MG63 (cell line): ENCODE results near the gene OR14A16. TPM values are rescaled to one million over a fixed set of nuclear protein-coding genes. Genes with fewer than 3 reads are reported as not detected.

Experiments
- DNase-seq: peaks from one replicate; pipeline ENCODE4 v3.0.0-alpha.2; 2020
- H3K27me3 ChIP-seq: fragments of 250-450 bp; sonication (Bioruptor Pico); 2 replicates; pipeline ENCODE4 v1.5.1; 2020; ENCODE audit warnings: mild to moderate bottlenecking, moderate library complexity
- H3K36me3 ChIP-seq: fragments of 250-450 bp; sonication (Bioruptor Pico); 2 replicates; pipeline ENCODE4 v1.5.1; 2020; ENCODE audit warnings: mild to moderate bottlenecking, moderate library complexity
- H3K4me3 ChIP-seq: fragments of 250-450 bp; sonication (Bioruptor Pico); 2 replicates; pipeline ENCODE4 v1.5.1; 2020; ENCODE audit warnings: mild to moderate bottlenecking, moderate library complexity
- H3K9me3 ChIP-seq: fragments of 250-450 bp; sonication (Bioruptor Pico); 2 replicates; pipeline ENCODE4 v1.5.1; 2020; ENCODE audit warnings: mild to moderate bottlenecking, moderate library complexity
- total RNA-seq: library from RNA; depleted of rRNA; stranded (reverse); fragments of >200 nt; shearing (Covaris generic); gene quantifications from 2 replicates; pipeline ENCODE4 v1.2.3, GENCODE V29; 2014; ENCODE audit warnings: low replicate concordance; rRNA removed

Gene OR14A16
- total RNA-seq, 1 experiment from 2014 or later = not detected

- no peaks in the 10 kb centered on the region for H3K27me3 ChIP-seq
- H3K9me3 ChIP-seq = no peaks in the 10 kb centered on the region
- DNase-seq = no peak
- H3K36me3 ChIP-seq = no peaks in the 10 kb centered on the region
- no peak overlapping the region for H3K4me3 ChIP-seq
These were observed 5.7 kb upstream of the OR14A16 start for GRCh38 chr1:247829656-247830055.

- H3K9me3 ChIP-seq = no peaks in the 10 kb centered on the region
- no peak overlapping the region for H3K4me3 ChIP-seq
- no peak for DNase-seq
- H3K27me3 ChIP-seq = no peaks in the 10 kb centered on the region
- no peaks in the 10 kb centered on the region for H3K36me3 ChIP-seq
These were observed 1.4 kb upstream of the OR14A16 start for GRCh38 chr1:247825362-247825761.

GRCh38 chr1:247822060-247822459 is 1.9 kb downstream of the OR14A16 start:
- no peaks in the 10 kb centered on the region for H3K9me3 ChIP-seq
- H3K27me3 ChIP-seq = no peaks in the 10 kb centered on the region
- no peaks in the 10 kb centered on the region for H3K36me3 ChIP-seq
- DNase-seq = no peak
- H3K4me3 ChIP-seq = no peak overlapping the region

GRCh38 chr1:247812637-247813036 is 11.3 kb downstream of the OR14A16 start:
- Histone ChIP-seq H3K36me3 (no peaks in the 10 kb centered on the region), H3K9me3 (no peaks in the 10 kb centered on the region; the same call in 1 of the 2 replicates), H3K4me3 (no peak overlapping the region), H3K27me3 (no peaks in the 10 kb centered on the region)
- no peak for DNase-seq

GRCh38 chr1:247797518-247797917 is 26.4 kb downstream of the OR14A16 start:
- Histone ChIP-seq H3K36me3 (no peaks in the 10 kb centered on the region), H3K4me3 (no peak overlapping the region), H3K9me3 (peaks cover 3% of the 10 kb centered on the region), H3K27me3 (no peaks in the 10 kb centered on the region)
- no peak for DNase-seq

GRCh38 chr1:247769603-247770002 is 54.3 kb downstream of the OR14A16 start:
- no peak for DNase-seq
- no peaks in the 10 kb centered on the region for H3K27me3 ChIP-seq
- H3K36me3 ChIP-seq = no peaks in the 10 kb centered on the region
- no peaks in the 10 kb centered on the region for H3K9me3 ChIP-seq
- H3K4me3 ChIP-seq = no peak overlapping the region

Other genes starting within 250 kb of the OR14A16 start
- not detected in 2 replicates for gene OR2G2, start 235.8 kb downstream of the OR14A16 start, total RNA-seq
- not detected in 2 replicates for gene OR2G3, start 218.5 kb downstream of the OR14A16 start, total RNA-seq
- not detected in 2 replicates for gene OR13G1, start 144.4 kb downstream of the OR14A16 start, total RNA-seq
- gene OR6F1, start 107.5 kb downstream of the OR14A16 start, total RNA-seq = not detected in 2 replicates
- not detected in 2 replicates for gene OR14K1, start 85.5 kb downstream of the OR14A16 start, total RNA-seq
- gene OR14A2, start 76.0 kb downstream of the OR14A16 start, total RNA-seq = not detected in 2 replicates
- not detected in 2 replicates for gene OR1C1, start 63.6 kb downstream of the OR14A16 start, total RNA-seq
- gene OR11L1, start 17.8 kb upstream of the OR14A16 start, total RNA-seq = not detected in 2 replicates
- gene TRIM58, start 33.1 kb upstream of the OR14A16 start, total RNA-seq = 10.8 and 13.7 TPM in 2 replicates
- gene OR2W3, start 71.5 kb upstream of the OR14A16 start, total RNA-seq = 1.7 and 4.0 TPM in 2 replicates
- gene OR2T8, start 96.1 kb upstream of the OR14A16 start, total RNA-seq = not detected in 2 replicates
- gene OR2AJ1, start 100.8 kb upstream of the OR14A16 start, total RNA-seq = not detected in 2 replicates
- gene OR2L8, start 124.7 kb upstream of the OR14A16 start, total RNA-seq = not detected in 2 replicates
- not detected in 2 replicates for gene OR2AK2, start 141.1 kb upstream of the OR14A16 start, total RNA-seq
- gene OR2L5, start 189.5 kb upstream of the OR14A16 start, total RNA-seq = not detected in 2 replicates
- gene OR2L2, start 206.0 kb upstream of the OR14A16 start, total RNA-seq = 0.16 TPM in 1 of 2 replicates, not detected in the other
- not detected in 2 replicates for gene OR2L3, start 222.7 kb upstream of the OR14A16 start, total RNA-seq